ENCODE data around the gene ESRP2. TPM values are rescaled to one million over a fixed set of nuclear protein-coding genes. Genes with fewer than 3 reads are reported as not detected.

ESRP2 gene
- 0.07 and 3.4 TPM in 2 replicates for polyA plus RNA-seq (2014; cell fraction: cytosol; rRNA removed)
- 0.24 and 1.7 TPM in 2 replicates for polyA plus RNA-seq (2014; cell fraction: nucleus; rRNA removed)

- no peak for DNase-seq (ENCODE audit: low spot score)
Observed at GRCh38 chr16:68235887-68236136, at the start of gene ESRP2. TSS of gene ESRP2 (minus strand) at chr16:68236127. CDS start at chr16:68236045, 82 bp downstream.

DNA sequence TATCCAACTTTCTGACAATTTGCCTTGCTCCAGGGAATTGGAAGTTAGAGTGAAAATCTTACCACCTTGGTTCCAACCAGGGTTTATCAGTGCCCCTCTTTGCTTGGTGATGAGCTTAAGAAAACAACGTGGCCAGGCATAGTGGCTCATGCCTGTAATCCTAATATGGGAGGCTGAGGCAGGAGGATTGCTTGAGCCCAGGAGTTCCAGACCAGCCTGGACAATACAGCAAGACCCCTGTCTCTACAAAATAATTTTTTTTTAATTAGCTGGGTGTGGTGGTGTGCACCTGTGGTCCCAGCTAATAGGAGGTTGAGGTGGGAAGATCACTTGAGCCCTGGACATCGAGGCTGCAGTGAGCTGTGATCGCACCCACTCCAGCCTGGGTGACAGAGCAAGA, 49.8 kb upstream of the ESRP2 start:
- no peak for DNase-seq (ENCODE audit: low spot score)

GRCh38 chr16:68284847-68285246, 48.9 kb upstream of the ESRP2 start:
- DNase-seq (ENCODE audit: low spot score) = no peak

- DNase-seq (ENCODE audit: low spot score) = no peak
Observed at GRCh38 chr16:68283801-68284598, 48.1 kb upstream of the ESRP2 start.

DNA sequence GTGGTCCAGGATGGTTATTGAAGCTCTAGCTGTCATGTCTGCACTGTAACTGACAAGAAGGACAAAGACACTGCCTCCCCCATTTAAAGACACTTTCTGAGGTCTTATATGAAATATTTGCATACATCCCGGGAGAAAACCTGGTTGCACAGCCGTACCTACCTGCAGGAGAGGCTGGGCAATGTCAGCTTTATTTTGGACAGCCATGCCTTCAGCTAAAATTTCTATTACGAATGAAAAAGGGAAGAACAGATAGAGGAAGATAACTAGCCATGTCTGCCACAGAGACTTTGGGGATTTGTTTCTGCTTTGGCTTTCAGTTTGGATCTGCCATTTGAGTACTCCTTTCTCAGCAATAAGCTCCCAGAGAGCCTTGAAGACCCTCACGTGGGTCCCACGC, 47.4 kb upstream of the ESRP2 start:
- no peak for DNase-seq (ENCODE audit: low spot score)

DNA sequence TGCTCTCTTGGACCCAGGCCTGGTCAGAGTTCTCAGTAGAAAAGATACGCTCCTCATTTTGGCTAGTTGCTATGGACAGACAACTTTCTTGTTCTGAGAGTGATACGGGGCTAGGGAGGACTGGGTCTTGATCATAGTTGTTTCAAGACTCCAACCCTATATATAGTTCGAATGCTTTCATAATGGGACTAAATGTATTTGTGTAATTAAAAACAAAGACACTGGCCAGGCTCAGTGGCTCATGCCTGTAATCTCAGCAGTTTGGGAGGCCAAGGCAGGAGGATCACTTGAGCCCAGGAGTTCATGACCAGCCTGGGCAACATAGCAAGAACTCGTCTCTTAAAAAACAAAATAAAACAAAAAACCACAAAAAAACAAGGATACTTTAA, 46.1 kb upstream of the ESRP2 start:
- no peak for DNase-seq (ENCODE audit: low spot score)

- DNase-seq (ENCODE audit: low spot score) = no peak
Observed at GRCh38 chr16:68281368-68282063, 45.6 kb upstream of the ESRP2 start.

- DNase-seq (ENCODE audit: low spot score) = no peak
Observed at GRCh38 chr16:68279726-68280558, 44.0 kb upstream of the ESRP2 start.

DNA sequence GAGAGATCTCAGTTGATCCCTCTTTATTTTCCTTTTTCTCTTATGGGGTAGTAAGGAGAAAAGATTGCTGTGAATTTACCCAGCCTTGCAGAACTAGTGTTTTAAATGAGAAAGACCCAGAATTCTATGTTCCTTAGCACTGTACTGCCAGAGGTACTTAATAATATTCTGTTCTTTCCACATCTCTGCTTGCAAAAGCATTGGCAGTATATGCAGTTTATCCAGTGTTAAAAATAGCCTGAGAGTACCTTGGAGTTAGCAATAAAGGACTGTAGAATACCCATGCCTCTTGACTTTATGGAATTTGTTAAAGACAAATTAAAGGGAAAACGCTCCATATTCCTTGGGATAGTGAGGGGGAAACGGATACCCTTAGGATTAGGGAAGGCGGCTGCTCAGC, 40.3 kb upstream of the ESRP2 start:
- no peak for DNase-seq (ENCODE audit: low spot score)

- DNase-seq (ENCODE audit: low spot score) = no peak
Observed at GRCh38 chr16:68275611-68276191, 39.8 kb upstream of the ESRP2 start.

DNA sequence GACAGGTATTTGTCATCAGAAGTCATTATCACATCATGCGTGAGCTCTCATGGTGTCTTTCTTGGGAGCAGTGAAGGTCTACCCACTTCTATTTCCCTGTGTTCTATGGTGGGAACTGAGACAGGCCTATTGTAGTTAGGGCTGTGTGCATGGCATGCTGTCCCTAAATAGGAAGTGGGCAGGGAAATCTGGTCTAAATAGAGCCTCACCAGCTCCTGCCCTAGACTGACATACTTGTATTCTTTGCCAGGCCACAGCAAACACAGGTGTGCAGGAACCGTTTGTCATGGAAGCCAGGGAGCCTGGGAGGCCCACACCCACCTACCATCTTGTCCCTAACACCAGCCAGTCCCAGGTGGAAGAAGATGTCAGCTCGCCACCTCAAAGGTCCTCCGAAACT, 38.5 kb upstream of the ESRP2 start:
- no peak for DNase-seq (ENCODE audit: low spot score)

DNA sequence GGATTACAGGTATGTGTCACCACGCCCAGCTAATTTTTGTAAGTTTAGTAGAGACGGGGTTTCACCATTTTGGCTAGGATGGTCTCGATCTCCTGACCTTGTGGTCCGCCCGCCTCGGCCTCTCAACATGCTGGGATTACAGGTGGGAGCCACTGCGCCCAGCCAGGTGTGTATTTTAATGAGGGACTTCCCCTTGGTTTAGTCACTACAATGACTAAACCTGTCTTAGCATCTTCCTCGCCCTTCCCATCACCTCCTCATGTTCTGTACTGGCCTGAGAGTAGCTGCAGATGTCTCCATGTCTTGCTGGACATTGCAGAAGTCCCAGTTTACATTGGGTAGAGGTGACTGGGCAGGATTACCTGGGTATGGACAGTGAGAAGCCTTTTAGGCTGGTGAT, 38.0 kb upstream of the ESRP2 start:
- no peak for DNase-seq (ENCODE audit: low spot score)

- no peak for DNase-seq (ENCODE audit: low spot score)
Observed at GRCh38 chr16:68273459-68273858, 37.5 kb upstream of the ESRP2 start.

DNA sequence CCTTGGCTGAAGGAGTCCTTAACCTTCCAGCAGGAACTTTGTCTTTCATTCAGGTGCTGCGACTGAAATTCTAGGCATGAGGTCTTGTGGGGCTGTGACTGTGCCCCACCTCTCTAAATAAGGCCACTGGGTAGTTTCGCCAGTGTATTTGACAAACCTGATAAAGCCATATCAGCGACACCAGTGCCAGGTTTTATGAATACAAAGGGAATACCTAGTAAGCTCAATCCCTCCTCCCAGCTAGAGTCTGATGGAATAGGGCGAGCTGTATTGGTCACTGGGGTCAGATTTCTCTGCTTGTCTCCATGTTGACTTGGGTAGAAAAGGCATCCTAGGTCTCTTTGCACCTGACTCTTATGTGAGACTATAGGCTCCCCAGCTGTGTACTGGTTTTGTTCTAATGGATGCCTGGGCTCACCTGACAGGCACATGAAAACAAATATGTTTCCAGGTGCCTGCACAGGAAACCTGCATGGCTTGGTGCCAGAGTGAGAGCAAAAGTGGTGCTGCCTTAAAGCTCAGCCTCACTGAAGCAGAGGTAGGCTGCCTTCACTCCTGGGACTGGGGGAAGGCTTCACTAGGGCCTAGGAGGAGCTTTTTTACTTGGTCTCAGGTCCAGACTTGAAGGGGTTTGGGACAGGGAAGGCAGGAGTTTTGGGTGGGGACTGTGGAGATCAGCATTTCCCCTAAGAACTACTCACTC, 36.7 kb upstream of the ESRP2 start:
- no peak for DNase-seq (ENCODE audit: low spot score)

DNA sequence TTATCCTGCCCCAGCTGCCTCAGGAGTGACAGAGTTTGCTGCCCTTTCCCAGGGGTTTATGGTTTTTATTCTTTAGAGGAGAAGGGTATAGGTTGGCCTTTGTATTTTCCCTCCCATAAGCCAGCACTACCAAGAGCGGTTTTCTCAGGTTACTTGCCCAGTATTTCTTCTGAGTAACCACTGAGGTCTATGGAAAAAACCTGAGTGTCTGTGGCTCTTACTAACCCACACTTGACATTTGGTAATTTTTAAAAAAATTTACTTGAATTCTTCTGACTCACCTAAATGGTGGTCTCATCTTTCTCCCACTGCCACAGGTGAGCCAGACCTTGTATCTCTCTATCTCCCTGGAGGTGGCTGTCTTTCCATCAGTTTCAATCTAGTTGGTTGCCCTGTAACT, 34.4 kb upstream of the ESRP2 start:
- no peak for DNase-seq (ENCODE audit: low spot score)

- DNase-seq (ENCODE audit: low spot score) = no peak
Observed at GRCh38 chr16:68269793-68270192, 33.9 kb upstream of the ESRP2 start.

DNA sequence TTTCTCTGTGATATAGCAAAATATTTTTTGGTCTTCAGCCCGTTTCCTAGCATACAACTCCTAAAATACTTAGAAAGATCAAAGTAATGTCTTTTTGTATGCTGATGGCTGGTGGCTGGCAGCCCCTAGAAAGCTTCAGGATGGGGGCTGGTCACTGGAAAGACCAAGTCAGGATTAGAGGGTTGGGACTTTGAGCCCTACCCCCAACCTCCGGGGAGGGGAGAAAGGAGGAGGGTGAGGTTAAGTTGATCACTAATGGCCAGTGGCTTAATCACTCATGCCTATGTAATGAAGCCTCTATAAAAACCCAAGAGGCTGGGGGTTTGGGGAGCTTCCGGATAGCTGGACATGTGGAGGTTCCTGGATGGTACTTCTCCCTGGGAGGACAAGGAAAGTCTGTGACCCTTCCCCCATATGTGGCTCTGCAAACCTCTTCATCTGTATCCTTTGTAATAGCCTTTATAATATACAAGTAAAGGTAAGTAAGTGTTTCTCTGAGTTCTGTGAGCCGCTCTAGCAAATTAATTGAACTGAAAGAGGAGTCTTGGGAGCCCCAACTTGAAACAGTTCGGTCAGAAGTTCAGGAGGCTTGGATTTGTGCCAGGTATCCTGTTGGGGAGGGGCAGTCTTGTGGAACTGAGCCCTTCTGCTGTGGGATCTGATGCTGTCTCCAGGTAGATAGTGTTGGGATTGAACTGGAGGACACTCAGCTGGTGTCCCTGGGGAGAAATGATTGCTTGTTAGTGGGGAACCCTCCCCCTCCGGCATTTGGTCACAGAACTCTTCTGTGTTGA, 31.9 kb upstream of the ESRP2 start:
- no peak for DNase-seq (ENCODE audit: low spot score)

GRCh38 chr16:68265078-68265920, 29.4 kb upstream of the ESRP2 start:
- DNase-seq (ENCODE audit: low spot score) = no peak

Data from SK-N-DZ (cell line).